Duodenal mucosa (tissue), 2 donors: ENCODE measurements around the gene MAD1L1.

Experiments used
- H3K27ac ChIP-seq: one replicate; pipeline ENCODE4 v1.7.0; 2013; ENCODE audit warnings: low read depth, low read length
- H3K27me3 ChIP-seq, 2 donors: one replicate each; pipeline ENCODE4 v1.7.0; 2013; ENCODE audit warnings: low read length in 2 of 2, control low read depth in 1 of 2; ENCODE audit not compliant: insufficient read depth in 2 of 2, control insufficient read depth in 1 of 2
- H3K36me3 ChIP-seq, 2 donors: one replicate each; pipeline ENCODE4 v1.7.0; 2013; ENCODE audit warnings: low read length in 2 of 2, control low read depth in 1 of 2; ENCODE audit not compliant: insufficient read depth in 2 of 2, control insufficient read depth in 1 of 2
- H3K4me1 ChIP-seq, 2 donors: one replicate each; pipeline ENCODE4 v1.7.0; 2013; ENCODE audit warnings: low read length in 2 of 2, control low read depth in 1 of 2; ENCODE audit not compliant: insufficient read depth in 2 of 2, control insufficient read depth in 1 of 2
- H3K4me3 ChIP-seq, 2 donors: one replicate each; pipeline ENCODE4 v1.7.0; 2013; ENCODE audit warnings: low read length in 2 of 2, low read depth in 1 of 2
- H3K9ac ChIP-seq, 2 donors: one replicate each; pipeline ENCODE4 v1.7.0; 2013; ENCODE audit warnings: low read length in 2 of 2, low read depth in 1 of 2
- H3K9me3 ChIP-seq, 2 donors: one replicate each; pipeline ENCODE4 v1.7.0; 2013; ENCODE audit warnings: low read length in 2 of 2, control low read depth in 1 of 2; ENCODE audit not compliant: control insufficient read depth in 1 of 2

The MAD1L1 gene

GRCh38 chr7:2202361-2202761, 30.4 kb downstream of the MAD1L1 start:
- Histone ChIP-seq H3K27ac (no peak overlapping the region), H3K27me3 (no peaks in the 10 kb centered on the region), H3K4me3 (no peak overlapping the region), H3K9ac (no peak overlapping the region), H3K9me3 (no peaks in the 10 kb centered on the region), H3K36me3 (peaks cover 8 to 36% of the 10 kb centered on the region in 2 donors), H3K4me1 (no peaks in the 10 kb centered on the region)

GRCh38 chr7:2201686-2202360, 30.9 kb downstream of the MAD1L1 start:
- peaks cover 7 to 41% of the 10 kb centered on the region in 2 donors for H3K36me3 ChIP-seq

GRCh38 chr7:2201128-2201527, 31.6 kb downstream of the MAD1L1 start:
- H3K36me3 ChIP-seq, result peaks cover 11 to 48% of the 10 kb centered on the region in 2 donors
- no peaks in the 10 kb centered on the region for H3K27me3 ChIP-seq
- peaks cover 0 to under 1% of the 10 kb centered on the region in 2 donors for H3K9me3 ChIP-seq

More at GRCh38 chr7:2201686-2202360, 30.9 kb downstream of the MAD1L1 start:
- H3K9ac ChIP-seq, result no peak overlapping the region
- no peak overlapping the region for H3K4me3 ChIP-seq
- no peaks in the 10 kb centered on the region for H3K9me3 ChIP-seq
- no peaks in the 10 kb centered on the region for H3K27me3 ChIP-seq
- H3K27ac ChIP-seq, result no peak overlapping the region
- no peaks in the 10 kb centered on the region for H3K4me1 ChIP-seq

GRCh38 chr7:2200584-2200980, 32.2 kb downstream of the MAD1L1 start:
- H3K27ac ChIP-seq, result no peak overlapping the region
- H3K4me3 ChIP-seq, result no peak overlapping the region
- H3K4me1 ChIP-seq, result no peaks in the 10 kb centered on the region
- peaks cover 11 to 53% of the 10 kb centered on the region in 2 donors for H3K36me3 ChIP-seq
- no peaks in the 10 kb centered on the region for H3K27me3 ChIP-seq
- no peak overlapping the region for H3K9ac ChIP-seq
- peaks cover 0 to 6% of the 10 kb centered on the region in 2 donors for H3K9me3 ChIP-seq

More at GRCh38 chr7:2201128-2201527, 31.6 kb downstream of the MAD1L1 start:
- Histone ChIP-seq H3K27ac (no peak overlapping the region), H3K9ac (no peak overlapping the region), H3K4me3 (no peak overlapping the region), H3K4me1 (no peaks in the 10 kb centered on the region)

- Histone ChIP-seq H3K9ac (no peak overlapping the region), H3K4me3 (no peak overlapping the region), H3K27me3 (no peaks in the 10 kb centered on the region), H3K9me3 (peaks cover 0 to 9% of the 10 kb centered on the region in 2 donors), H3K27ac (no peak overlapping the region), H3K36me3 (peaks cover 11 to 56% of the 10 kb centered on the region in 2 donors), H3K4me1 (no peaks in the 10 kb centered on the region)
Observed at GRCh38 chr7:2199956-2200583, 32.7 kb downstream of the MAD1L1 start.

GRCh38 chr7:2199528-2199927, 33.2 kb downstream of the MAD1L1 start:
- no peak overlapping the region for H3K27ac ChIP-seq
- H3K9ac ChIP-seq, result no peak overlapping the region
- no peak overlapping the region for H3K4me3 ChIP-seq
- no peaks in the 10 kb centered on the region for H3K4me1 ChIP-seq
- H3K27me3 ChIP-seq, result no peaks in the 10 kb centered on the region
- H3K36me3 ChIP-seq, result peaks cover 11 to 56% of the 10 kb centered on the region in 2 donors
- peaks cover 0 to 9% of the 10 kb centered on the region in 2 donors for H3K9me3 ChIP-seq

- H3K9ac ChIP-seq, result no peak overlapping the region
- H3K9me3 ChIP-seq, result peaks cover 0 to 9% of the 10 kb centered on the region in 2 donors
- H3K4me3 ChIP-seq, result no peak overlapping the region
- H3K4me1 ChIP-seq, result no peaks in the 10 kb centered on the region
- no peak overlapping the region for H3K27ac ChIP-seq
- H3K27me3 ChIP-seq, result no peaks in the 10 kb centered on the region
- H3K36me3 ChIP-seq, result peaks cover 11 to 52% of the 10 kb centered on the region in 2 donors
Observed at GRCh38 chr7:2198760-2199159, 34.0 kb downstream of the MAD1L1 start.

- no peak overlapping the region for H3K9ac ChIP-seq
- no peak overlapping the region for H3K27ac ChIP-seq
- H3K27me3 ChIP-seq, result no peaks in the 10 kb centered on the region
- H3K9me3 ChIP-seq, result peaks cover 0 to 9% of the 10 kb centered on the region in 2 donors
- peaks cover 11 to 52% of the 10 kb centered on the region in 2 donors for H3K36me3 ChIP-seq
- H3K4me1 ChIP-seq, result no peaks in the 10 kb centered on the region
- no peak overlapping the region for H3K4me3 ChIP-seq
Observed at GRCh38 chr7:2198206-2198605, 34.5 kb downstream of the MAD1L1 start.

- Histone ChIP-seq H3K4me1 (no peaks in the 10 kb centered on the region), H3K9me3 (peaks cover 0 to 9% of the 10 kb centered on the region in 2 donors), H3K9ac (no peak overlapping the region), H3K4me3 (no peak overlapping the region), H3K27me3 (no peaks in the 10 kb centered on the region), H3K36me3 (peaks cover 11 to 52% of the 10 kb centered on the region in 2 donors), H3K27ac (no peak overlapping the region)
Observed at GRCh38 chr7:2197436-2198155, 35.1 kb downstream of the MAD1L1 start.
